Measurements from ENCODE around the gene CCDC92B. TPM values are rescaled to one million over a fixed set of nuclear protein-coding genes. Genes with fewer than 3 reads are reported as not detected.
A peak's percentile ranks its signal among the peaks of the same experiment; 100 is the strongest.

Gene CCDC92B
- total and polyA plus RNA-seq, 2 of the 13 experiments (the other 11 are each of a cell fraction or from before 2014, with no cell fraction given), result not detected

DNA sequence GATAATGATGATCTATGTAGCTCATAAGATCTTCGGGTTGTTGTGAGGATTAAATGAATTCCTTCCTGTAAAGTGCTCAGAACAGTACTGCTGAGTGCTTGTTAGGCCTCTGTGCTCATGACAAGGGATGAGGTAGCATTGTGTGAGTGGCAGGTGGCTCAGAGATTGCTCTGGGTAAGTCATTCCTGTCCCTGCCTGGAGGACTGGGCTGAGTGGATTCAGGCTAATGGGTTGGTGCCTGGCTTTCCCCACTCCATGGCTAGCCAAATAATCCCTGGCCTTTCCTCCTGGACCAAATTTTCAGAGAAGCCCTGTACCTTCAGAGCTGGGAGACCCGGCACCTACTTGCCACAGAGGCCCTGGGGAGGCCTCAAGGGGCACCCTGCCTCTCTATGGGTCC lies 1.3 kb upstream of the CCDC92B start (continued):
- TF ChIP-seq THAP11 (CRISPR knock-in tag; IDR thresholded peaks at IDR 0.05) (no peak), CHD2 (IDR thresholded peaks at IDR 0.05; ENCODE audit: low read depth, low read length) (no peak), ZNF207 (IDR thresholded peaks at IDR 0.05; ENCODE audit: borderline replicate concordance) (no peak), GTF3A (CRISPR knock-in tag; conservative IDR thresholded peaks at IDR 0.05) (no peak), RXRB (CRISPR knock-in tag; IDR thresholded peaks at IDR 0.05; ENCODE audit: borderline replicate concordance) (no peak), SRF (IDR thresholded peaks at IDR 0.05; ENCODE audit: low read depth, low read length) (no peak), PLRG1 (conservative IDR thresholded peaks at IDR 0.05) (no peak)

DNA sequence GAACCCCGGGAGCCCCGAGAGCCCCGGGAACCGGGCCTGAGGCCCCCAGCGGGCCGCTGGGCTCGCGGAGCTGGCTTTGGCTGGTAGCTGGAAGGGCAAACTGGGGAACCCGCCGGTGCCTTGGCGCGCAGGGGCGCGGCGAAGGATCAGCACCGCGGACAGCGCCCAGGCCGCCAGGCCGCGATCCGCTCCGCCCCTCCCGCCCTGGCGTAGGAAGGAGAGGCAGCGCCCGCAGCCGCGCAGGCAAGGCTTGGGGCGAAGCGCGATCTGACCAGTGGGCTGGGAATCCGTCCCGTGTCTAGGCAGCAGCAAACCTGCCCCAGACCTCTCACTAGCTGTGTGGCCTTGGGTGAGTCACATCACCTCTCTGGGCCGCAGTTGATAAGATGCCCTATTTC lies 331 bp upstream of the CCDC92B start:
- peaks cover 2 to 36% of the 10 kb centered on the region in 2 experiments; a peak in 2 of 5 replicates for H3K27me3 ChIP-seq (ENCODE audit: control insufficient read depth in 1 of 2, insufficient read depth in 2 of 2, low read length in 2 of 2)
- no peak overlapping the region for H2AFZ ChIP-seq (ENCODE audit: low read length)
- H3K4me2 ChIP-seq (ENCODE audit: low read depth, low read length), result no peak overlapping the region
- ChIA-PET POLR2A (interaction anchor here (1.1 kb wide), 1 partner anchor 39 kb away, joined by 4 read pairs; no protein-coding TSS in a partner anchor), CTCF (ENCODE audit: low intra/inter-chr PET ratio, low total read pairs) (no interaction called here)
- in situ Hi-C loops (cut with HindIII; ENCODE audit: extremely low pct_ligation_motif_present, low pct_unique_long_range_greater_than_20kb), result no loop called here
- 3% methylated on average over 7 of the region's 35 CpGs for WGBS (ENCODE audit: low lambda C conversion rate)
- peak; percentile 95 for ATAC-seq
- FAIRE-seq, result peak; percentile 47
- H3K4me1 ChIP-seq (ENCODE audit: insufficient read depth, low read length), result no peaks in the 10 kb centered on the region
- no peak overlapping the region for H3K9ac ChIP-seq (ENCODE audit: insufficient read depth, low read depth, low read length)
- H3K36me3 ChIP-seq (replicated peaks in 1 of 2; ENCODE audit: control insufficient read depth in 1 of 2, insufficient read depth in 2 of 2, low read length in 2 of 2), result no peaks in the 10 kb centered on the region
- no peak overlapping the region for H3K27ac ChIP-seq (ENCODE audit: extremely low read length, insufficient read depth, low read length)
- H3K79me2 ChIP-seq (ENCODE audit: insufficient read depth, low read length), result no peaks in the 10 kb centered on the region
- peak overlapping the region in 1 of 3 experiments; percentile 28; a peak in 1 of 6 replicates for H3K4me3 ChIP-seq (replicated peaks in 1 of 3; ENCODE audit: insufficient read depth in 1 of 3, low read depth in 2 of 3, low read length in 3 of 3)
- no peaks in the 10 kb centered on the region for H3K9me3 ChIP-seq (ENCODE audit: low read length)
- intact Hi-C loops (cut with micrococcal nuclease; ENCODE audit: unreplicated experiment), result no loop called here
- no TSS peak for BruUV-seq (replicated peaks)
- DNase-seq (ENCODE audit: low spot score), result peak; percentile 43
- H4K20me1 ChIP-seq (ENCODE audit: insufficient read depth, low read length), result peaks cover 6% of the 10 kb centered on the region; the same call in 1 of the 2 replicates
- peak; percentile 89 for TF ChIP-seq ELF3 (CRISPR knock-in tag; IDR thresholded peaks at IDR 0.05)
- TF ChIP-seq ZNF12 (CRISPR knock-in tag; IDR thresholded peaks at IDR 0.05), result peak; percentile 84
- TF ChIP-seq, protein P1, sequence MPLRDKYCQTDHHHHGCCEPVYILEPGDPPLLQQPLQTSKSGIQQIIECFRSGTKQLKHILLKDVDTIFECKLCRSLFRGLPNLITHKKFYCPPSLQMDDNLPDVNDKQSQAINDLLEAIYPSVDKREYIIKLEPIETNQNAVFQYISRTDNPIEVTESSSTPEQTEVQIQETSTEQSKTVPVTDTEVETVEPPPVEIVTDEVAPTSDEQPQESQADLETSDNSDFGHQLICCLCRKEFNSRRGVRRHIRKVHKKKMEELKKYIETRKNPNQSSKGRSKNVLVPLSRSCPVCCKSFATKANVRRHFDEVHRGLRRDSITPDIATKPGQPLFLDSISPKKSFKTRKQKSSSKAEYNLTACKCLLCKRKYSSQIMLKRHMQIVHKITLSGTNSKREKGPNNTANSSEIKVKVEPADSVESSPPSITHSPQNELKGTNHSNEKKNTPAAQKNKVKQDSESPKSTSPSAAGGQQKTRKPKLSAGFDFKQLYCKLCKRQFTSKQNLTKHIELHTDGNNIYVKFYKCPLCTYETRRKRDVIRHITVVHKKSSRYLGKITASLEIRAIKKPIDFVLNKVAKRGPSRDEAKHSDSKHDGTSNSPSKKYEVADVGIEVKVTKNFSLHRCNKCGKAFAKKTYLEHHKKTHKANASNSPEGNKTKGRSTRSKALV (CRISPR knock-in tag; IDR thresholded peaks at IDR 0.05), result peak; percentile 98
- TF ChIP-seq IRF2 (CRISPR knock-in tag; IDR thresholded peaks at IDR 0.05), result peak; percentile 82; the same call in 1 of the 2 replicates
- peak; percentile 74; the same call in 2 of the 3 replicates for TF ChIP-seq MXI1 (IDR thresholded peaks at IDR 0.05; ENCODE audit: borderline replicate concordance, low read depth, low read length)
- no peak for TF ChIP-seq ZNF496 (CRISPR knock-in tag; IDR thresholded peaks at IDR 0.05; ENCODE audit: insufficient replicate concordance)
- peak; percentile 68 for TF ChIP-seq ZNF567 (CRISPR knock-in tag; IDR thresholded peaks at IDR 0.05; ENCODE audit: borderline replicate concordance)
- peak; percentile 96 for TF ChIP-seq ZFP36L2 (CRISPR knock-in tag; IDR thresholded peaks at IDR 0.05)
- peak; percentile 80 for TF ChIP-seq MIXL1 (CRISPR knock-in tag; IDR thresholded peaks at IDR 0.05)
- peak; percentile 95 for TF ChIP-seq SNAPC5 (CRISPR knock-in tag; IDR thresholded peaks at IDR 0.05; ENCODE audit: borderline replicate concordance)
- TF ChIP-seq, protein P2, sequence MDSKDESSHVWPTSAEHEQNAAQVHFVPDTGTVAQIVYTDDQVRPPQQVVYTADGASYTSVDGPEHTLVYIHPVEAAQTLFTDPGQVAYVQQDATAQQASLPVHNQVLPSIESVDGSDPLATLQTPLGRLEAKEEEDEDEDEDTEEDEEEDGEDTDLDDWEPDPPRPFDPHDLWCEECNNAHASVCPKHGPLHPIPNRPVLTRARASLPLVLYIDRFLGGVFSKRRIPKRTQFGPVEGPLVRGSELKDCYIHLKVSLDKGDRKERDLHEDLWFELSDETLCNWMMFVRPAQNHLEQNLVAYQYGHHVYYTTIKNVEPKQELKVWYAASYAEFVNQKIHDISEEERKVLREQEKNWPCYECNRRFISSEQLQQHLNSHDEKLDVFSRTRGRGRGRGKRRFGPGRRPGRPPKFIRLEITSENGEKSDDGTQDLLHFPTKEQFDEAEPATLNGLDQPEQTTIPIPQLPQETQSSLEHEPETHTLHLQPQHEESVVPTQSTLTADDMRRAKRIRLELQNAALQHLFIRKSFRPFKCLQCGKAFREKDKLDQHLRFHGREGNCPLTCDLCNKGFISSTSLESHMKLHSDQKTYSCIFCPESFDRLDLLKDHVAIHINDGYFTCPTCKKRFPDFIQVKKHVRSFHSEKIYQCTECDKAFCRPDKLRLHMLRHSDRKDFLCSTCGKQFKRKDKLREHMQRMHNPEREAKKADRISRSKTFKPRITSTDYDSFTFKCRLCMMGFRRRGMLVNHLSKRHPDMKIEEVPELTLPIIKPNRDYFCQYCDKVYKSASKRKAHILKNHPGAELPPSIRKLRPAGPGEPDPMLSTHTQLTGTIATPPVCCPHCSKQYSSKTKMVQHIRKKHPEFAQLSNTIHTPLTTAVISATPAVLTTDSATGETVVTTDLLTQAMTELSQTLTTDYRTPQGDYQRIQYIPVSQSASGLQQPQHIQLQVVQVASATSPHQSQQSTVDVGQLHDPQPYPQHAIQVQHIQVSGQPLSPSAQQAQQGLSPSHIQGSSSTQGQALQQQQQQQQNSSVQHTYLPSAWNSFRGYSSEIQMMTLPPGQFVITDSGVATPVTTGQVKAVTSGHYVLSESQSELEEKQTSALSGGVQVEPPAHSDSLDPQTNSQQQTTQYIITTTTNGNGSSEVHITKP (CRISPR knock-in tag; IDR thresholded peaks at IDR 0.05; ENCODE audit: low read depth), result 0 out of 2 replicates have a peak, but pooled peaks have one; percentile 43
- TF ChIP-seq TMF1 (CRISPR knock-in tag; IDR thresholded peaks at IDR 0.05; ENCODE audit: low read depth), result peak; percentile 99
